IMR-90 (cell line): Measurements from ENCODE around the gene ETV7. TPM values are rescaled to one million over a fixed set of nuclear protein-coding genes. Genes with fewer than 3 reads are reported as not detected.

Experiments used
- ATAC-seq: fragments of 200-7000 bp; cut with Tn5 transposase; 2 replicates; pipeline ENCODE4 v1.9.1; 2020; ENCODE audit warnings: low read depth, mild to moderate bottlenecking, moderate library complexity
- BruUV-seq: library from RNA; stranded (reverse); fragments of 400-500 nt; replicated peaks from 2 replicates; lab custom pipeline; 2021; lab: Mats Ljungman, UMichigan
- CTCF ChIA-PET: fragments of 300-600 bp; formaldehyde crosslinking; extraction: SDS; loops from one replicate; lab custom pipeline; 2021; ENCODE audit warnings: antibody characterized with exemption; lab: Yijun Ruan, JAX
- POLR2A ChIA-PET: fragments of 300-600 bp; sonication (Branson Sonifier 250); formaldehyde crosslinking; loops from one replicate; lab custom pipeline; 2022; ENCODE audit warnings: antibody characterized with exemption; ENCODE audit not compliant: unreplicated experiment; lab: Charles Lee
- DNase-seq: peaks from one replicate; pipeline ENCODE4 v3.0.0; 2013
- H2AFZ ChIP-seq: replicated peaks from 2 replicates; pipeline ENCODE3; 2013; ENCODE audit warnings: low read length, mild to moderate bottlenecking; ENCODE audit not compliant: poor library complexity
- H2AK5ac ChIP-seq: 2 replicates; pipeline ENCODE4 v1.6.1; 2013; ENCODE audit warnings: low read depth, low read length, inconsistent platforms
- H2AK9ac ChIP-seq: replicated peaks from 2 replicates; pipeline ENCODE3; 2013; ENCODE audit warnings: mild to moderate bottlenecking, low read depth, low read length, moderate library complexity; ENCODE audit not compliant: poor library complexity
- H2BK120ac ChIP-seq: 2 replicates; pipeline ENCODE4 v1.6.1; 2013; ENCODE audit warnings: low read depth, low read length, inconsistent platforms
- H2BK15ac ChIP-seq: 3 replicates; pipeline ENCODE4 v1.6.1; 2013; ENCODE audit warnings: low read depth, low read length, inconsistent platforms
- H2BK20ac ChIP-seq: 2 replicates; pipeline ENCODE4 v1.6.1; 2013; ENCODE audit warnings: low read depth, mild to moderate bottlenecking, inconsistent platforms, low read length, moderate library complexity
- H2BK5ac ChIP-seq: 2 replicates; pipeline ENCODE4 v1.6.1; 2013; ENCODE audit warnings: mild to moderate bottlenecking, low read depth, low read length, inconsistent platforms; ENCODE audit not compliant: poor library complexity, severe bottlenecking
- H3K14ac ChIP-seq: replicated peaks from 2 replicates; pipeline ENCODE4 v1.6.1; 2013; ENCODE audit warnings: low read depth, low read length, inconsistent platforms
- H3K18ac ChIP-seq: 2 replicates; pipeline ENCODE4 v1.6.1; 2013; ENCODE audit warnings: low read depth, low read length, control low read depth
- H3K23ac ChIP-seq: 2 replicates; pipeline ENCODE4 v1.6.1; 2013; ENCODE audit warnings: low read depth, low read length, inconsistent platforms
- H3K27ac ChIP-seq: 2 replicates; pipeline ENCODE4 v1.5.1; 2013; ENCODE audit warnings: mild to moderate bottlenecking, control low read depth, low read length; ENCODE audit not compliant: insufficient read depth
- H3K27me3 ChIP-seq: 2 replicates; pipeline ENCODE4 v1.6.1; 2013; ENCODE audit warnings: low read length; ENCODE audit not compliant: control insufficient read depth, insufficient read depth
- H3K36me3 ChIP-seq: 2 replicates; pipeline ENCODE4 v1.6.1; 2013; ENCODE audit warnings: low read length, mixed read lengths; ENCODE audit not compliant: control insufficient read depth, insufficient read depth
- H3K4ac ChIP-seq: 2 replicates; pipeline ENCODE4 v1.6.1; 2013; ENCODE audit warnings: low read depth, low read length, inconsistent platforms
- H3K4me1 ChIP-seq: 2 replicates; pipeline ENCODE4 v1.6.1; 2013; ENCODE audit warnings: low read length, mixed read lengths; ENCODE audit not compliant: control insufficient read depth, insufficient read depth
- H3K4me2 ChIP-seq: 2 replicates; pipeline ENCODE4 v1.6.1; 2013; ENCODE audit warnings: low read depth, mild to moderate bottlenecking, control low read depth, low read length, moderate library complexity
- H3K4me3 ChIP-seq: 2 replicates; pipeline ENCODE4 v1.5.1; 2013; ENCODE audit warnings: low read depth, mild to moderate bottlenecking, control low read depth, low read length, moderate library complexity; ENCODE audit not compliant: insufficient read depth
- H3K56ac ChIP-seq: 2 replicates; pipeline ENCODE4 v1.6.1; 2013; ENCODE audit warnings: low read length, inconsistent platforms; ENCODE audit not compliant: insufficient read depth; ENCODE audit errors: extremely low read depth
- H3K79me1 ChIP-seq, 2 experiments: 2 replicates each; pipeline ENCODE4 v1.6.1; 2013; ENCODE audit warnings: low read length in 2 of 2, inconsistent platforms in 1 of 2, low read depth in 1 of 2
- H3K9ac ChIP-seq: 2 replicates; pipeline ENCODE4 v1.6.1; 2013; ENCODE audit warnings: low read depth, low read length, control low read depth
- H3K9me1 ChIP-seq: 2 replicates; pipeline ENCODE4 v1.6.1; 2013; ENCODE audit warnings: low read length, inconsistent platforms; ENCODE audit not compliant: insufficient read depth
- H3K9me3 ChIP-seq: 2 replicates; pipeline ENCODE4 v1.6.1; 2013; ENCODE audit warnings: low read length; ENCODE audit not compliant: control insufficient read depth, insufficient read depth
- H4K20me1 ChIP-seq: 2 replicates; pipeline ENCODE4 v1.6.1; 2013; ENCODE audit warnings: low read length, inconsistent platforms; ENCODE audit not compliant: insufficient read depth
- H4K5ac ChIP-seq: 2 replicates; pipeline ENCODE4 v1.6.1; 2013; ENCODE audit warnings: mild to moderate bottlenecking, low read depth, low read length, control low read depth
- H4K8ac ChIP-seq, 2 experiments: 2 replicates each; pipeline ENCODE4 v1.6.1; 2013; ENCODE audit warnings: low read depth in 2 of 2, low read length in 2 of 2, control low read depth in 1 of 2, inconsistent platforms in 1 of 2
- H4K91ac ChIP-seq: 2 replicates; pipeline ENCODE4 v1.6.1; 2013; ENCODE audit warnings: low read depth, low read length, inconsistent platforms; ENCODE audit not compliant: insufficient read depth
- BHLHE40 ChIP-seq: fragments of 150-350 bp; IDR thresholded peaks from 2 replicates; pipeline ENCODE4 v1.6.1; 2016; ENCODE audit warnings: mild to moderate bottlenecking, low read depth, low read length
- CEBPB ChIP-seq: IDR thresholded peaks from 2 replicates; pipeline ENCODE4 v1.6.1; 2012; ENCODE audit warnings: low read depth, low read length, improper control_type of control experiment
- CHD1 ChIP-seq: IDR thresholded peaks from 2 replicates; pipeline ENCODE4 v1.6.1; 2012; ENCODE audit warnings: low read depth, low read length, improper control_type of control experiment
- CTCF ChIP-seq: conservative IDR thresholded peaks from 2 replicates; pipeline ENCODE4 v1.5.1; 2012; ENCODE audit warnings: mild to moderate bottlenecking, low read depth, low read length, improper control_type of control experiment
- FOS ChIP-seq: fragments of 150-350 bp; IDR thresholded peaks from 2 replicates; pipeline ENCODE4 v1.6.1; 2016; ENCODE audit warnings: low read depth, low read length
- MAFK ChIP-seq: IDR thresholded peaks from 2 replicates; pipeline ENCODE4 v1.6.1; 2012; ENCODE audit warnings: low read depth, low read length, improper control_type of control experiment
- MAZ ChIP-seq: IDR thresholded peaks from 2 replicates; pipeline ENCODE4 v1.6.1; 2012; ENCODE audit warnings: low read depth, mild to moderate bottlenecking, low read length, improper control_type of control experiment, moderate library complexity, borderline replicate concordance
- MXI1 ChIP-seq: IDR thresholded peaks from 2 replicates; pipeline ENCODE4 v1.6.1; 2012; ENCODE audit warnings: low read depth, mild to moderate bottlenecking, low read length, moderate library complexity, borderline replicate concordance
- NFE2L2 ChIP-seq: fragments of 150-350 bp; IDR thresholded peaks from 2 replicates; pipeline ENCODE4 v1.6.1; 2016; ENCODE audit warnings: low read depth, mild to moderate bottlenecking, low read length
- POLR2A ChIP-seq: IDR thresholded peaks from 2 replicates; pipeline ENCODE4 v1.6.1; 2012; ENCODE audit warnings: mild to moderate bottlenecking, low read depth, low read length
- RAD21 ChIP-seq: IDR thresholded peaks from 2 replicates; pipeline ENCODE4 v1.6.1; 2012; ENCODE audit warnings: low read length, improper control_type of control experiment
- RCOR1 ChIP-seq: IDR thresholded peaks from 2 replicates; pipeline ENCODE4 v1.6.1; 2012; ENCODE audit warnings: mild to moderate bottlenecking, low read length, improper control_type of control experiment; ENCODE audit not compliant: insufficient replicate concordance
- RFX5 ChIP-seq: IDR thresholded peaks from 2 replicates; pipeline ENCODE4 v1.8.0; 2012; ENCODE audit warnings: low read depth, mild to moderate bottlenecking, low read length, moderate library complexity
- SMC3 ChIP-seq: fragments of 150-350 bp; IDR thresholded peaks from 2 replicates; pipeline ENCODE4 v1.6.1; 2016; ENCODE audit warnings: low read depth, mild to moderate bottlenecking, antibody characterized with exemption, low read length, moderate library complexity
- USF2 ChIP-seq: fragments of 150-350 bp; IDR thresholded peaks from 2 replicates; pipeline ENCODE4 v1.6.1; 2017; ENCODE audit warnings: mild to moderate bottlenecking, antibody characterized with exemption, low read length, low read depth
- WGBS, 2 experiments: methylation state at CpG; one replicate each; pipeline versions ENCODE4 v1.1.5 to v1.1.7; 2013; ENCODE audit warnings: missing lambda C conversion rate in 2 of 2; ENCODE audit not compliant: insufficient read length in 1 of 2; ENCODE audit errors: extremely low coverage in 2 of 2; 5-methylcytosine and 5-hydroxymethylcytosine counted together
- dilution Hi-C: fragments of 300-500 bp; cut with HindIII; formaldehyde crosslinking; loops from one replicate; pipeline ENCODE4 v1.14.3; 2018; ENCODE audit warnings: low sequenced_read_pairs; ENCODE audit not compliant: unreplicated experiment
- in situ Hi-C: fragments of 300-500 bp; cut with MboI; formaldehyde crosslinking; loops from 3 replicates; pipeline ENCODE4 v1.14.3; 2019; ENCODE audit warnings: low sequenced_read_pairs, inconsistent platforms, mixed read lengths
- intact Hi-C: fragments of 100-400 bp; cut with micrococcal nuclease; formaldehyde crosslinking; loops from 2 replicates; pipeline ENCODE4 v1.10.0; 2022
- polyA plus RNA-seq, 3 experiments: library from polyadenylated mRNA; depleted of rRNA; stranded (reverse); fragments of >200 nt; gene quantifications; 2 replicates each; pipeline ENCODE4 v1.2.3, GENCODE V29; 2012; ENCODE audit warnings: low replicate concordance in 1 of 3
- total RNA-seq: library from RNA; depleted of rRNA; stranded (reverse); fragments of >200 nt; gene quantifications from 2 replicates; pipeline ENCODE4 v1.2.3, GENCODE V29; 2012
- TF ChIP-seq, protein P1 (sequence below): fragments of 150-350 bp; IDR thresholded peaks from 2 replicates; pipeline ENCODE4 v1.6.1; 2016; ENCODE audit warnings: low read depth, mild to moderate bottlenecking, low read length, moderate library complexity, borderline replicate concordance

ETV7 gene
- total and polyA plus RNA-seq, 2 of the 4 experiments (the other 2 are of a cell fraction), result 0.17 to 0.18 TPM

- Histone ChIP-seq H2BK20ac (no peak overlapping the region), H2BK15ac (no peak overlapping the region), H3K4me1 (no peaks in the 10 kb centered on the region; the same call in 1 of the 2 replicates), H3K18ac (no peak overlapping the region), H2BK5ac (no peak overlapping the region), H2BK120ac (no peak overlapping the region), H3K56ac (no peak overlapping the region), H4K5ac (no peak overlapping the region), H2AK5ac (no peak overlapping the region), H3K27ac (no peak overlapping the region), H3K14ac (no peak overlapping the region), H4K91ac (no peak overlapping the region), H4K8ac (no peak overlapping the region), H3K27me3 (peaks cover 80% of the 10 kb centered on the region), H3K9me1 (0 out of 2 replicates have a peak, but pooled peaks cover 2% of the 10 kb centered on the region), H3K4me2 (no peak overlapping the region), H3K9ac (no peak overlapping the region), H3K79me1 (no peaks in the 10 kb centered on the region), H4K20me1 (no peaks in the 10 kb centered on the region), H3K9me3 (no peaks in the 10 kb centered on the region), H3K36me3 (no peaks in the 10 kb centered on the region), H3K23ac (no peak overlapping the region), H3K4ac (no peak overlapping the region), H2AFZ (no peak overlapping the region), H3K4me3 (no peak overlapping the region), H2AK9ac (no peak overlapping the region)
- dilution Hi-C loops (no loop called here), intact Hi-C loops (no loop called here), in situ Hi-C loops (no loop called here)
- no peak for DNase-seq
- BruUV-seq, result no TSS peak
- ATAC-seq, result no peak
- no CpG with 5 or more reads among the region's 7 CpGs for WGBS, 2 experiments
- ChIA-PET POLR2A (no interaction called here), CTCF (interaction anchor here (1.1 kb wide), 1 partner anchor 12 kb away, joined by 3 read pairs; no protein-coding TSS in a partner anchor)
- TF ChIP-seq CTCF, result no peak
- TF ChIP-seq USF2, result no peak
- TF ChIP-seq, protein P1, sequence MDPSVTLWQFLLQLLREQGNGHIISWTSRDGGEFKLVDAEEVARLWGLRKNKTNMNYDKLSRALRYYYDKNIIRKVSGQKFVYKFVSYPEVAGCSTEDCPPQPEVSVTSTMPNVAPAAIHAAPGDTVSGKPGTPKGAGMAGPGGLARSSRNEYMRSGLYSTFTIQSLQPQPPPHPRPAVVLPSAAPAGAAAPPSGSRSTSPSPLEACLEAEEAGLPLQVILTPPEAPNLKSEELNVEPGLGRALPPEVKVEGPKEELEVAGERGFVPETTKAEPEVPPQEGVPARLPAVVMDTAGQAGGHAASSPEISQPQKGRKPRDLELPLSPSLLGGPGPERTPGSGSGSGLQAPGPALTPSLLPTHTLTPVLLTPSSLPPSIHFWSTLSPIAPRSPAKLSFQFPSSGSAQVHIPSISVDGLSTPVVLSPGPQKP, result no peak
- TF ChIP-seq MAZ, result no peak
- no peak for TF ChIP-seq NFE2L2
- no peak for TF ChIP-seq MAFK
- TF ChIP-seq CEBPB, result no peak
- TF ChIP-seq CHD1, result no peak
- TF ChIP-seq RAD21, result no peak
- no peak for TF ChIP-seq RCOR1
- no peak for TF ChIP-seq FOS
- TF ChIP-seq POLR2A, result no peak
- no peak for TF ChIP-seq BHLHE40
- no peak for TF ChIP-seq SMC3
- TF ChIP-seq MXI1, result no peak
- TF ChIP-seq RFX5, result no peak
Observed at GRCh38 chr6:36328600-36328999, 58.9 kb downstream of the ETV7 start.
